ENCODE measurements around the gene NARS2. TPM values are rescaled to one million over a fixed set of nuclear protein-coding genes. Genes with fewer than 3 reads are reported as not detected.

Gene NARS2
- total and polyA plus RNA-seq, 9 of the 15 experiments (the other 6 are each of a cell fraction or from before 2014, with no cell fraction given) = 26.8 to 48.0 (median 34.2) TPM

- TF ChIP-seq, protein P1, sequence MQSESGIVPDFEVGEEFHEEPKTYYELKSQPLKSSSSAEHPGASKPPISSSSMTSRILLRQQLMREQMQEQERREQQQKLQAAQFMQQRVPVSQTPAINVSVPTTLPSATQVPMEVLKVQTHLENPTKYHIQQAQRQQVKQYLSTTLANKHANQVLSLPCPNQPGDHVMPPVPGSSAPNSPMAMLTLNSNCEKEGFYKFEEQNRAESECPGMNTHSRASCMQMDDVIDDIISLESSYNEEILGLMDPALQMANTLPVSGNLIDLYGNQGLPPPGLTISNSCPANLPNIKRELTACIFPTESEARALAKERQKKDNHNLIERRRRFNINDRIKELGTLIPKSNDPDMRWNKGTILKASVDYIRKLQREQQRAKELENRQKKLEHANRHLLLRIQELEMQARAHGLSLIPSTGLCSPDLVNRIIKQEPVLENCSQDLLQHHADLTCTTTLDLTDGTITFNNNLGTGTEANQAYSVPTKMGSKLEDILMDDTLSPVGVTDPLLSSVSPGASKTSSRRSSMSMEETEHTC (IDR thresholded peaks at IDR 0.05) = peak; percentile 39; the same call in 1 of the 2 replicates
- TF ChIP-seq PREB (CRISPR knock-in tag; IDR thresholded peaks at IDR 0.05) = no peak
- TF ChIP-seq, protein P2, sequence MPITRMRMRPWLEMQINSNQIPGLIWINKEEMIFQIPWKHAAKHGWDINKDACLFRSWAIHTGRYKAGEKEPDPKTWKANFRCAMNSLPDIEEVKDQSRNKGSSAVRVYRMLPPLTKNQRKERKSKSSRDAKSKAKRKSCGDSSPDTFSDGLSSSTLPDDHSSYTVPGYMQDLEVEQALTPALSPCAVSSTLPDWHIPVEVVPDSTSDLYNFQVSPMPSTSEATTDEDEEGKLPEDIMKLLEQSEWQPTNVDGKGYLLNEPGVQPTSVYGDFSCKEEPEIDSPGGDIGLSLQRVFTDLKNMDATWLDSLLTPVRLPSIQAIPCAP (CRISPR knock-in tag; IDR thresholded peaks at IDR 0.05; ENCODE audit: borderline replicate concordance) = 0 out of 2 replicates have a peak, but pooled peaks have one; percentile 49
- TF ChIP-seq KLF10 (CRISPR knock-in tag; IDR thresholded peaks at IDR 0.05) = no peak
- no peak for TF ChIP-seq CCAR2 (IDR thresholded peaks at IDR 0.05; ENCODE audit: low read depth, low read length)
- TF ChIP-seq BRF2 (IDR thresholded peaks at IDR 0.05; ENCODE audit: borderline replicate concordance, insufficient read depth, insufficient read length) = no peak
- TF ChIP-seq, protein P3, sequence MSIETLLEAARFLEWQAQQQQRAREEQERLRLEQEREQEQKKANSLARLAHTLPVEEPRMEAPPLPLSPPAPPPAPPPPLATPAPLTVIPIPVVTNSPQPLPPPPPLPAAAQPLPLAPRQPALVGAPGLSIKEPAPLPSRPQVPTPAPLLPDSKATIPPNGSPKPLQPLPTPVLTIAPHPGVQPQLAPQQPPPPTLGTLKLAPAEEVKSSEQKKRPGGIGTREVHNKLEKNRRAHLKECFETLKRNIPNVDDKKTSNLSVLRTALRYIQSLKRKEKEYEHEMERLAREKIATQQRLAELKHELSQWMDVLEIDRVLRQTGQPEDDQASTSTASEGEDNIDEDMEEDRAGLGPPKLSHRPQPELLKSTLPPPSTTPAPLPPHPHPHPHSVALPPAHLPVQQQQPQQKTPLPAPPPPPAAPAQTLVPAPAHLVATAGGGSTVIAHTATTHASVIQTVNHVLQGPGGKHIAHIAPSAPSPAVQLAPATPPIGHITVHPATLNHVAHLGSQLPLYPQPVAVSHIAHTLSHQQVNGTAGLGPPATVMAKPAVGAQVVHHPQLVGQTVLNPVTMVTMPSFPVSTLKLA (conservative IDR thresholded peaks at IDR 0.05) = peak; percentile 84 to 86
- no peak for TF ChIP-seq PHB (CRISPR knock-in tag; IDR thresholded peaks at IDR 0.05)
- TF ChIP-seq ZNF431 (CRISPR knock-in tag; IDR thresholded peaks at IDR 0.05) = peak; percentile 34
- TF ChIP-seq, protein P4, sequence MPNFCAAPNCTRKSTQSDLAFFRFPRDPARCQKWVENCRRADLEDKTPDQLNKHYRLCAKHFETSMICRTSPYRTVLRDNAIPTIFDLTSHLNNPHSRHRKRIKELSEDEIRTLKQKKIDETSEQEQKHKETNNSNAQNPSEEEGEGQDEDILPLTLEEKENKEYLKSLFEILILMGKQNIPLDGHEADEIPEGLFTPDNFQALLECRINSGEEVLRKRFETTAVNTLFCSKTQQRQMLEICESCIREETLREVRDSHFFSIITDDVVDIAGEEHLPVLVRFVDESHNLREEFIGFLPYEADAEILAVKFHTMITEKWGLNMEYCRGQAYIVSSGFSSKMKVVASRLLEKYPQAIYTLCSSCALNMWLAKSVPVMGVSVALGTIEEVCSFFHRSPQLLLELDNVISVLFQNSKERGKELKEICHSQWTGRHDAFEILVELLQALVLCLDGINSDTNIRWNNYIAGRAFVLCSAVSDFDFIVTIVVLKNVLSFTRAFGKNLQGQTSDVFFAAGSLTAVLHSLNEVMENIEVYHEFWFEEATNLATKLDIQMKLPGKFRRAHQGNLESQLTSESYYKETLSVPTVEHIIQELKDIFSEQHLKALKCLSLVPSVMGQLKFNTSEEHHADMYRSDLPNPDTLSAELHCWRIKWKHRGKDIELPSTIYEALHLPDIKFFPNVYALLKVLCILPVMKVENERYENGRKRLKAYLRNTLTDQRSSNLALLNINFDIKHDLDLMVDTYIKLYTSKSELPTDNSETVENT (CRISPR knock-in tag; IDR thresholded peaks at IDR 0.05) = no peak
- no peak for TF ChIP-seq RBM14 (IDR thresholded peaks at IDR 0.05; ENCODE audit: borderline replicate concordance, insufficient read depth, low read depth, low read length)
- 0 out of 2 replicates have a peak, but pooled peaks have one; percentile 32 for TF ChIP-seq FOXM1 (IDR thresholded peaks at IDR 0.05; ENCODE audit: low read depth)
- no peak for TF ChIP-seq FOXM1 (CRISPR knock-in tag; IDR thresholded peaks at IDR 0.05; ENCODE audit: low read depth)
- no peak for TF ChIP-seq PRMT5 (CRISPR knock-in tag; IDR thresholded peaks at IDR 0.05)
- TF ChIP-seq L3MBTL2 (IDR thresholded peaks at IDR 0.05) = peak; percentile 80
- TF ChIP-seq HDAC3 (IDR thresholded peaks at IDR 0.05; ENCODE audit: borderline replicate concordance, partially characterized antibody) = no peak
- TF ChIP-seq ARID1B (IDR thresholded peaks at IDR 0.05) = peak; percentile 69
Observed at GRCh38 chr11:78416285-78417174, 158.1 kb downstream of the NARS2 start (continued).

Measured in K562 (cell line).